Mucosa of descending colon (tissue), 3 donors: Measurements from ENCODE around the gene SEC23A. TPM values are rescaled to one million over a fixed set of nuclear protein-coding genes. Genes with fewer than 3 reads are reported as not detected.
"Not testable (repeated sequence)": the region's sequence is repeated elsewhere in the genome, so short reads cannot be mapped to it uniquely, and the experiment has no call there.

Experiments used
- ATAC-seq: fragments of 200-7000 bp; cut with Tn5 transposase; one replicate; pipeline ENCODE4 v1.9.1; 2020; ENCODE audit warnings: mild to moderate bottlenecking, moderate library complexity
- DNase-seq, 3 donors: peaks; one replicate each; pipeline ENCODE4 v3.0.0-alpha.2; 2020
- H3K36me3 ChIP-seq: fragments of 200-600 bp; one replicate; pipeline ENCODE4 v1.8.0; 2021; ENCODE audit warnings: low read depth, mild to moderate bottlenecking
- H3K4me1 ChIP-seq: fragments of 200-600 bp; one replicate; pipeline ENCODE4 v1.8.0; 2021; ENCODE audit warnings: low read depth, mild to moderate bottlenecking
- H3K4me3 ChIP-seq: fragments of 200-600 bp; one replicate; pipeline ENCODE4 v1.8.0; 2021; ENCODE audit warnings: mild to moderate bottlenecking
- H3K9me3 ChIP-seq: fragments of 200-600 bp; one replicate; pipeline ENCODE4 v1.8.0; 2021; ENCODE audit warnings: mild to moderate bottlenecking
- CTCF ChIP-seq: fragments of 200-600 bp; IDR thresholded peaks from one replicate; pipeline ENCODE4 v1.8.0; 2022; ENCODE audit warnings: antibody characterized with exemption, mild to moderate bottlenecking
- intact Hi-C, 2 donors: fragments of 100-400 bp; cut with DNase I in 1 of 2; cut with micrococcal nuclease in 1 of 2; formaldehyde crosslinking; loops; one replicate each; pipeline versions ENCODE4 v1.11.0 to v1.11.1; 2022; cut with DNase I, micrococcal nuclease
- total RNA-seq, 3 donors: library from RNA; stranded (reverse); fragmentation: NEBNext Ultra II Directional in 2 of 3; extraction: Animal tissue kit (Norgen Biotek cat#: 25700) in 2 of 3; gene quantifications; one replicate each; pipeline versions ENCODE4 v1.2.1 to v1.2.4, GENCODE V29; 2021 to 2023
- donor health status: DM: no; HTN: no; CAD: no; lungs with moderate emphysema.
- donor health status: DM: no; HTN: no; CAD: no.
- donor health status: DM: no; HTN: yes; CAD: no.

The SEC23A gene
- total RNA-seq, 3 donors from 2014 or later: 84.4 to 148 (median 122) TPM

GRCh38 chr14:39023939-39024871, 78.8 kb downstream of the SEC23A start:
- no peak for TF ChIP-seq CTCF
- H3K36me3 ChIP-seq: no peaks in the 10 kb centered on the region
- intact Hi-C loops: no loop called here
- ATAC-seq (peak; percentile 94), DNase-seq (peak in 1 of 3 donors; percentile 52)
- H3K9me3 ChIP-seq: no peaks in the 10 kb centered on the region
- H3K4me3 ChIP-seq: no peak overlapping the region
- peaks cover 21% of the 10 kb centered on the region for H3K4me1 ChIP-seq

GRCh38 chr14:39017096-39018016, 85.7 kb downstream of the SEC23A start:
- H3K9me3 ChIP-seq: not testable (repeated sequence)

GRCh38 chr14:39016733-39017095, 86.3 kb downstream of the SEC23A start:
- no peak for TF ChIP-seq CTCF
- intact Hi-C loops: no loop called here
- ATAC-seq (no peak), DNase-seq (no peak)
- H3K9me3 ChIP-seq: no peaks in the 10 kb centered on the region
- H3K4me1 ChIP-seq: no peaks in the 10 kb centered on the region
- no peak overlapping the region for H3K4me3 ChIP-seq
- H3K36me3 ChIP-seq: no peaks in the 10 kb centered on the region

More at GRCh38 chr14:39017096-39018016, 85.7 kb downstream of the SEC23A start:
- ATAC-seq, H3K4me3 ChIP-seq, H3K36me3 ChIP-seq, H3K4me1 ChIP-seq, intact Hi-C loops: not testable (repeated sequence)
- peak in 2 of 3 donors; percentile 60 to 75 for DNase-seq

- H3K36me3 ChIP-seq: no peaks in the 10 kb centered on the region
- no peak for DNase-seq
- TF ChIP-seq CTCF: no peak
- ATAC-seq: no peak
- intact Hi-C loops: no loop called here
- no peaks in the 10 kb centered on the region for H3K4me1 ChIP-seq
- H3K4me3 ChIP-seq: no peak overlapping the region
- H3K9me3 ChIP-seq: no peaks in the 10 kb centered on the region
These were observed 87.0 kb downstream of the SEC23A start for GRCh38 chr14:39015964-39016577.

- ATAC-seq: peak; percentile 70
- H3K9me3 ChIP-seq: no peaks in the 10 kb centered on the region
- intact Hi-C loops: no loop called here
- no peak overlapping the region for H3K4me3 ChIP-seq
- no peaks in the 10 kb centered on the region for H3K36me3 ChIP-seq
- H3K4me1 ChIP-seq: no peaks in the 10 kb centered on the region
- peak in 1 of 3 donors; percentile 43 for DNase-seq
- peak; percentile 50 for TF ChIP-seq CTCF
These were observed 87.6 kb downstream of the SEC23A start for GRCh38 chr14:39015360-39015961.
